ENCODE results near the gene NFYB.

The NFYB gene

GRCh38 chr12:104152685-104153241 lies 14.8 kb upstream of the NFYB start:
- no peak for DNase-seq (ENCODE audit: low read depth, low spot score)
- no peak overlapping the region for H3K4me3 ChIP-seq (ENCODE audit: low read depth, low read length)
- no peak for TF ChIP-seq CTCF (IDR thresholded peaks at IDR 0.05; ENCODE audit: insufficient read depth, low read length, missing control alignments)
- CTCF ChIA-PET, result no interaction called here
- POLR2A ChIA-PET, result interaction anchor here (0.6 to 2.0 kb wide), 3 partner anchors 14 to 150 kb away, joined by 3 to 6 read pairs (median 4); partner anchors contain the start of gene NFYB

- POLR2A ChIA-PET, result interaction anchor here (0.6 to 2.0 kb wide), 2 partner anchors 12 to 138 kb away, joined by 3 to 6 read pairs; partner anchors contain the start of gene NFYB
Observed at GRCh38 chr12:104150416-104150815, 12.4 kb upstream of the NFYB start.

GRCh38 chr12:104147346-104147745 lies 9.3 kb upstream of the NFYB start:
- POLR2A ChIA-PET, result interaction anchor here (1.1 kb wide), 1 partner anchor 9 kb away, joined by 3 read pairs; the partner anchor contains the start of gene NFYB

More at GRCh38 chr12:104150416-104150815, 12.4 kb upstream of the NFYB start:
- no peak for TF ChIP-seq CTCF (IDR thresholded peaks at IDR 0.05; ENCODE audit: insufficient read depth, low read length, missing control alignments)
- CTCF ChIA-PET, result interaction anchor here (0.8 kb wide), 1 partner anchor 17 kb away, joined by 3 read pairs; no protein-coding TSS in a partner anchor
- DNase-seq (ENCODE audit: low read depth, low spot score), result no peak
- H3K4me3 ChIP-seq (ENCODE audit: low read depth, low read length), result no peak overlapping the region

GRCh38 chr12:104143918-104144317 lies 5.9 kb upstream of the NFYB start:
- no peak for TF ChIP-seq CTCF (IDR thresholded peaks at IDR 0.05; ENCODE audit: insufficient read depth, low read length, missing control alignments)
- CTCF ChIA-PET, result no interaction called here
- H3K4me3 ChIP-seq (ENCODE audit: low read depth, low read length), result no peak overlapping the region
- no peak for DNase-seq (ENCODE audit: low read depth, low spot score)
- POLR2A ChIA-PET, result no interaction called here

More at GRCh38 chr12:104147346-104147745, 9.3 kb upstream of the NFYB start:
- TF ChIP-seq CTCF (IDR thresholded peaks at IDR 0.05; ENCODE audit: insufficient read depth, low read length, missing control alignments), result no peak
- CTCF ChIA-PET, result no interaction called here
- H3K4me3 ChIP-seq (ENCODE audit: low read depth, low read length), result no peak overlapping the region
- DNase-seq (ENCODE audit: low read depth, low spot score), result no peak

- ChIA-PET CTCF (no interaction called here), POLR2A (no interaction called here)
- no peak for TF ChIP-seq CTCF (IDR thresholded peaks at IDR 0.05; ENCODE audit: insufficient read depth, low read length, missing control alignments)
- no peak overlapping the region for H3K4me3 ChIP-seq (ENCODE audit: low read depth, low read length)
- no peak for DNase-seq (ENCODE audit: low read depth, low spot score)
Observed at GRCh38 chr12:104143002-104143401, 5.0 kb upstream of the NFYB start.

GRCh38 chr12:104142543-104142942 lies 4.5 kb upstream of the NFYB start:
- ChIA-PET POLR2A (no interaction called here), CTCF (no interaction called here)
- TF ChIP-seq CTCF (IDR thresholded peaks at IDR 0.05; ENCODE audit: insufficient read depth, low read length, missing control alignments), result no peak
- DNase-seq (ENCODE audit: low read depth, low spot score), result no peak
- no peak overlapping the region for H3K4me3 ChIP-seq (ENCODE audit: low read depth, low read length)
